ENCODE measurements around the gene ANO4. TPM values are rescaled to one million over a fixed set of nuclear protein-coding genes. Genes with fewer than 3 reads are reported as not detected.

Gene ANO4
- total and polyA plus RNA-seq, 2 experiments from 2014 or later, result 0.33 to 0.92 TPM

DNA sequence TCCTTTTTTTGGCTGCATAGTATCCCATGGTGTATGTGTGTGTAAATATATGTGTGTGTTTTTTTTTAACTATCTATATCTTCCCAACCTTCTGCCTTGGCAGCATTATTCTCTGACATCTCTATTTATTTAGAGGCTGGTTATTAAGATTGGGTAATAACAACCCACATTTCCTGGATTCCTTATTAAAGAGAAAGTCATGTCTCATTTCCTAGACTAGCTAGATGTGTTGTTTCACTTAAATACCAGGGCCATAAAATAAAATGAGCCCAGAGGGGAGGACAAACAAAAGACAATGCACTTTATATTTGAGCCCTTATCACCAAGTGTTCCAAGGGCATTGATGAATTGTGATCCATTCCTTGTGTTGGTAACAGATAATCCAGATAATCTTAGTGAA, 246.4 kb downstream of the ANO4 start:
- Histone ChIP-seq H3K4me1 (ENCODE audit: low read depth) (peaks cover 13% of the 10 kb centered on the region), H3K27me3 (no peaks in the 10 kb centered on the region), H3K9me3 (ENCODE audit: low read depth) (no peaks in the 10 kb centered on the region), H3K36me3 (no peaks in the 10 kb centered on the region), H3K27ac (no peak overlapping the region), H3K4me3 (no peak overlapping the region)
- TF ChIP-seq, protein P1, sequence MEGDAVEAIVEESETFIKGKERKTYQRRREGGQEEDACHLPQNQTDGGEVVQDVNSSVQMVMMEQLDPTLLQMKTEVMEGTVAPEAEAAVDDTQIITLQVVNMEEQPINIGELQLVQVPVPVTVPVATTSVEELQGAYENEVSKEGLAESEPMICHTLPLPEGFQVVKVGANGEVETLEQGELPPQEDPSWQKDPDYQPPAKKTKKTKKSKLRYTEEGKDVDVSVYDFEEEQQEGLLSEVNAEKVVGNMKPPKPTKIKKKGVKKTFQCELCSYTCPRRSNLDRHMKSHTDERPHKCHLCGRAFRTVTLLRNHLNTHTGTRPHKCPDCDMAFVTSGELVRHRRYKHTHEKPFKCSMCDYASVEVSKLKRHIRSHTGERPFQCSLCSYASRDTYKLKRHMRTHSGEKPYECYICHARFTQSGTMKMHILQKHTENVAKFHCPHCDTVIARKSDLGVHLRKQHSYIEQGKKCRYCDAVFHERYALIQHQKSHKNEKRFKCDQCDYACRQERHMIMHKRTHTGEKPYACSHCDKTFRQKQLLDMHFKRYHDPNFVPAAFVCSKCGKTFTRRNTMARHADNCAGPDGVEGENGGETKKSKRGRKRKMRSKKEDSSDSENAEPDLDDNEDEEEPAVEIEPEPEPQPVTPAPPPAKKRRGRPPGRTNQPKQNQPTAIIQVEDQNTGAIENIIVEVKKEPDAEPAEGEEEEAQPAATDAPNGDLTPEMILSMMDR (IDR thresholded peaks at IDR 0.05; ENCODE audit: low read depth, low read length), result no peak
- DNase-seq (ENCODE audit: low read depth in 1 of 2, low spot score in 1 of 2), result peak in 1 of 2 donors; percentile 55

DNA sequence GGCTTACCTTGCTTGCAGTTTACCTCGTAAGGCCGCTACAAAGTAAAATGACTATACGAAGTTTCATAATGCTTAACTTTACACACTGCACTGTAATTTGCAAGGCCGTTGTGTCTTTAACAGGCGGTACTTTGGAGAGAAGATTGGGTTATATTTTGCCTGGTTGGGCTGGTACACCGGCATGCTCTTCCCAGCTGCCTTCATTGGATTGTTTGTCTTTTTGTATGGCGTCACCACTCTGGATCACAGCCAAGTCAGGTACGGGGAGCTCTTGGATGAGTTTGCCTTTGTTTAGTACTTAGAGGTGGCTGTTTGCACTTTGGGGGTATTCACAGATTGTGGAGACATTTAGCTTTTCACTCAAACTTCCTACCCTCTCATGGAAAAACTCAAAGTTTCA, 247.6 kb downstream of the ANO4 start:
- TF ChIP-seq, protein P1 (IDR thresholded peaks at IDR 0.05; ENCODE audit: low read depth, low read length), result no peak
- peaks cover 16% of the 10 kb centered on the region for H3K4me1 ChIP-seq (ENCODE audit: low read depth)

DNA sequence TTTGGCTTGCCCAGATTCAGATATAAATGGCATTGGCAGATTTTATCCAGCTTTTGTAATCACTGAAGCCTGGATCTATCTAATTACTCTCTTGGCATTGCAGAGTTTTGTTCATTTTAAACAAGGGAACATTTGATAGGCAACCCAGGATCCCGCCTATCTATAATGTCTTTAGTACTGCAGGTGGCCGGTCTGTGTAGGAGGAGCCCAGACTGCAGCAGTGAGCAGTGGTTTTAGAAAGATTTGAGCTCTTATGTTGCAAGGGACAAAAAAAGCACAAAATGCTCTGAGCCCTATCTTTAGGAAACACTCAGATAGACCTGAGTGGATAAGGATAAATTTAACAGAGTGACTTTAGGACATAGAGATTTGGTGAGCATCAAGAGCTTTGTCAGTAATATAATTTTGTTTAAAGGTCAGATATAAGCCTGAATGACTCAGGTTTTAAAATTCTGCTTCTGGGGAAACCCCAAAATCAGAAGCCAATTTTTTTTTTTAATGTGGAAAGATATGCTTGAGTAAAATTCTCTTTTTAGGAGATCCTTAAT, 250.0 kb downstream of the ANO4 start:
- TF ChIP-seq, protein P1 (IDR thresholded peaks at IDR 0.05; ENCODE audit: low read depth, low read length), result no peak
- Histone ChIP-seq H3K36me3 (no peaks in the 10 kb centered on the region), H3K4me3 (no peak overlapping the region), H3K9me3 (ENCODE audit: low read depth) (no peaks in the 10 kb centered on the region), H3K4me1 (ENCODE audit: low read depth) (peaks cover 16% of the 10 kb centered on the region), H3K27ac (no peak overlapping the region), H3K27me3 (no peaks in the 10 kb centered on the region)
- DNase-seq (ENCODE audit: low read depth in 1 of 2, low spot score in 1 of 2), result peak; percentile 23 to 26

More for the DNA sequence above, 247.6 kb downstream of the ANO4 start:
- Histone ChIP-seq H3K4me3 (no peak overlapping the region), H3K9me3 (ENCODE audit: low read depth) (no peaks in the 10 kb centered on the region), H3K27ac (no peak overlapping the region), H3K36me3 (no peaks in the 10 kb centered on the region), H3K27me3 (no peaks in the 10 kb centered on the region)
- DNase-seq (ENCODE audit: low read depth in 1 of 2, low spot score in 1 of 2), result no peak

DNA sequence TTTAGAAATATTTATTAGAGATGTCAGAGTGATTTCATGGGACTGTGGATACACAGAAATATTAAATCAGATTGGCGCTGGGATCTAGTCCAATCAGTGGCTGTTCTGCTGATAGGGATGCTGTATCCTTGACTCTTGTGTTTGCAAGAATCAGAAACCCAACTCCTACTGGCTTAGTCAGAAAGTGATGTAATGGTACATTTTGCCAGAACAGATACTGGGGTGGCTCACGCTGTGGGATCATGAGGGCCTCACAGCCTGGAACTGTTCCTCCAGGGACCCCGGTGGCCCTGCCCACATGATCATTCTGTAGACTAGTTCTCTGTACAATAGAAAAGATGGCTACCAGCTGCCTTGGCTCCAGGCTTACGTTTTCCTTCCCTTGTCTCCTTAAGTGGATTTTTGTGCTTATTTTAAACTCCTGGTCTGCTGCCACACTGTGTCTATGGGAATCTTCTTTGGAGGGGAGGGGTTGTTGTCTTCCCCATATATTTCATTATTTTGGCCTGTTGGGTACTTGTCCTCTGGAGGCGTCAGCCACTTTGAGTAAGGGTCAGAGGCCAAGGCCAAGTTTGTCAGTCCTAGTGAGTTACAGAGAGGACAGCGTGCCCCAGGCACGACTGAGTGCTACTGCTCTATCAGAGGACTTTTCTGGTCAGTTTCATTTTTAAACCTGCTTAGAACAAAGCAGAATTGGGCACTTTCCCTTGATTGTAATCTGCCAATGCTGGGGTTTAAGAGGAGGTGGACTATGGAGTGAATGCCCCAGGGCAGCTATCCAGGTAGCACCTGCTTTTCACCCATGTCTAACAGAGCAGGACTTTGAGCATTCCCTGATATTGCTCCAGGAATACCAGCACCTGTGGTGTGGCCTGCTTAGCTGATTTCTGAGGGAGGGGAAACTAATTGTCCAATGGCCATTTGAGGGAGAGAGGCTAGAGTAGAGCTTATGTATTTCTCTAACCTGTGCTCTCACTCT, 251.2 kb downstream of the ANO4 start:
- H3K4me3 ChIP-seq, result no peak overlapping the region
- H3K4me1 ChIP-seq (ENCODE audit: low read depth), result peaks cover 16% of the 10 kb centered on the region
- TF ChIP-seq, protein P1 (IDR thresholded peaks at IDR 0.05; ENCODE audit: low read depth, low read length), result no peak
- H3K27me3 ChIP-seq, result no peaks in the 10 kb centered on the region
- no peak overlapping the region for H3K27ac ChIP-seq
- DNase-seq (ENCODE audit: low read depth in 1 of 2, low spot score in 1 of 2), result peak in 1 of 2 donors; percentile 75
- H3K9me3 ChIP-seq (ENCODE audit: low read depth), result no peaks in the 10 kb centered on the region
- H3K36me3 ChIP-seq, result no peaks in the 10 kb centered on the region

DNA sequence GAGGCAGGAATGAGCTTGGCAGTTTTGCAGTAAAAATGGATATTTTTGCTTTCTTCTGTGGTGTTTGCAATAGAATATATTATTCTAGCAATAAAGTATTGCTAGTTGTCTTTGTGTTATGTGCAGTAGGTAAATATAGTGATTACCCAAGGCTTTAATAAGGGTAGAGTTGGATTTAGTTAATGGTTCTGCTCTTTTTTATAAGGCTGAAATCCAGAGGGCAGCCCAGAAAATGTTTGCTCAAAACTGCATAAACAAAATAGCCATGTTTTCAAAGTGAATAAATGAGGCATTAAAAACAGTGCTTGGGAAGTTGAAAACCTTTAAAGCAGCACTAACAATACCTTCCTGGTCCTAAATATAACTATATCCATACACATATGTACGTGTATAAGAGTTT, 253.1 kb downstream of the ANO4 start:
- TF ChIP-seq, protein P1 (IDR thresholded peaks at IDR 0.05; ENCODE audit: low read depth, low read length), result no peak
- Histone ChIP-seq H3K27me3 (no peaks in the 10 kb centered on the region), H3K4me1 (ENCODE audit: low read depth) (peaks cover 16% of the 10 kb centered on the region), H3K27ac (no peak overlapping the region), H3K9me3 (ENCODE audit: low read depth) (no peaks in the 10 kb centered on the region), H3K36me3 (no peaks in the 10 kb centered on the region), H3K4me3 (no peak overlapping the region)
- DNase-seq (ENCODE audit: low read depth in 1 of 2, low spot score in 1 of 2), result no peak

Measured in cardiac muscle cell (in vitro differentiated cells and primary cell).